ENCODE data around the gene ALDOB. TPM values are rescaled to one million over a fixed set of nuclear protein-coding genes. Genes with fewer than 3 reads are reported as not detected.

The ALDOB gene
- total and polyA plus RNA-seq, 2 of the 13 experiments (the other 11 are each of a cell fraction or from before 2014, with no cell fraction given) = 0.29 to 0.97 TPM

DNA sequence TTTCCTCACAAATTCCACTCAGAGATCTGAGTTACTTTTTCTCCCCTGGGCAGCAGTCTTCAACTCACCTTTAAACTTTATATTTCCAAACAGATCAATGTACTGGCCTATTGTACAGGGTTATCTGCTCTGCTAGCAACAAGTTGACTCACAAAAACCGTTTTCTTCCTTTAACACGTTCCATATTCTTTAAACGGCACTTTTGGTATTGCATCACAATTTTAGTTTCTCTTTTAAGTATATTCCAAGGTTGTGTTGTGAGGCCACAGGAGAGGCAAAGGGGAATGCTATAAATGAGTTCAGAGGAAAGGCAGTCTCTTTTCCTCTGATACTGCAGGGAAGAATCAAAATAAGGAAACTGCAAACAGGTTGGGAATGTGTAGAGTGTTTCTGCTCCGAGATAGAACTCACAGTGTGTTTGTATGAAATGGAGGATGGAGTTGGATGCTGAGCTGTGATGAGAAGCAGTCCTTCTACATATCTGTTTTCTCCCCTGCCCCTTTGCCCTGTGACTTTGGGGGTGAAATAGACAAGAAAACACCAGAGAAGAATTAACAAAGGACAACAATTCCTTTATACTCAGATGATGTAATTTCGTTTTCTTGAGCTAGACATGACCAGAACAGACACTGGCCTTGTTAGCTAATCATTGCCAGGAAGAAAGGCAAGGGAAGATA is 9.9 kb upstream of the ALDOB start (continued):
- TF ChIP-seq, protein P1, sequence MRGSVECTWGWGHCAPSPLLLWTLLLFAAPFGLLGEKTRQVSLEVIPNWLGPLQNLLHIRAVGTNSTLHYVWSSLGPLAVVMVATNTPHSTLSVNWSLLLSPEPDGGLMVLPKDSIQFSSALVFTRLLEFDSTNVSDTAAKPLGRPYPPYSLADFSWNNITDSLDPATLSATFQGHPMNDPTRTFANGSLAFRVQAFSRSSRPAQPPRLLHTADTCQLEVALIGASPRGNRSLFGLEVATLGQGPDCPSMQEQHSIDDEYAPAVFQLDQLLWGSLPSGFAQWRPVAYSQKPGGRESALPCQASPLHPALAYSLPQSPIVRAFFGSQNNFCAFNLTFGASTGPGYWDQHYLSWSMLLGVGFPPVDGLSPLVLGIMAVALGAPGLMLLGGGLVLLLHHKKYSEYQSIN (CRISPR knock-in tag; IDR thresholded peaks at IDR 0.05; ENCODE audit: borderline replicate concordance) = no peak
- TF ChIP-seq HNF1B (CRISPR knock-in tag; IDR thresholded peaks at IDR 0.05) = peak; percentile 56; the same call in 1 of the 2 replicates
- TF ChIP-seq KLF15 (CRISPR knock-in tag; IDR thresholded peaks at IDR 0.05; ENCODE audit: borderline replicate concordance) = no peak
- TF ChIP-seq PHB2 (IDR thresholded peaks at IDR 0.05; ENCODE audit: partially characterized antibody) = no peak
- TF ChIP-seq RFXAP (CRISPR knock-in tag; IDR thresholded peaks at IDR 0.05; ENCODE audit: borderline replicate concordance) = 0 out of 2 replicates have a peak, but pooled peaks have one; percentile 25
- TF ChIP-seq SP2 (CRISPR knock-in tag; IDR thresholded peaks at IDR 0.05) = no peak
- TF ChIP-seq ELK4 (CRISPR knock-in tag; IDR thresholded peaks at IDR 0.05; ENCODE audit: borderline replicate concordance) = no peak
- no peak for TF ChIP-seq AHR (CRISPR knock-in tag; IDR thresholded peaks at IDR 0.05)
- peak; percentile 78 for TF ChIP-seq HNF4A (CRISPR knock-in tag; IDR thresholded peaks at IDR 0.05)
- TF ChIP-seq ZNF839 (CRISPR knock-in tag; IDR thresholded peaks at IDR 0.05; ENCODE audit: borderline replicate concordance) = no peak
- TF ChIP-seq ZNF468 (CRISPR knock-in tag; IDR thresholded peaks at IDR 0.05) = no peak
- TF ChIP-seq MEIS1 (CRISPR knock-in tag; IDR thresholded peaks at IDR 0.05; ENCODE audit: borderline replicate concordance) = no peak
- no peak for TF ChIP-seq SMYD3 (CRISPR knock-in tag; IDR thresholded peaks at IDR 0.05)
- TF ChIP-seq BRCA1 (CRISPR knock-in tag; IDR thresholded peaks at IDR 0.05) = 0 out of 2 replicates have a peak, but pooled peaks have one; percentile 50
- TF ChIP-seq ZNF354B (CRISPR knock-in tag; IDR thresholded peaks at IDR 0.05) = no peak
- no peak for TF ChIP-seq ZNF619 (CRISPR knock-in tag; IDR thresholded peaks at IDR 0.05)
- no peak for TF ChIP-seq KDM1A (CRISPR knock-in tag; IDR thresholded peaks at IDR 0.05)
- TF ChIP-seq RBAK (CRISPR knock-in tag; IDR thresholded peaks at IDR 0.05) = no peak
- TF ChIP-seq GATAD1 (CRISPR knock-in tag; IDR thresholded peaks at IDR 0.05) = peak; percentile 10; the same call in 1 of the 2 replicates
- TF ChIP-seq ZNF567 (CRISPR knock-in tag; IDR thresholded peaks at IDR 0.05; ENCODE audit: borderline replicate concordance) = no peak
- TF ChIP-seq, protein P2, sequence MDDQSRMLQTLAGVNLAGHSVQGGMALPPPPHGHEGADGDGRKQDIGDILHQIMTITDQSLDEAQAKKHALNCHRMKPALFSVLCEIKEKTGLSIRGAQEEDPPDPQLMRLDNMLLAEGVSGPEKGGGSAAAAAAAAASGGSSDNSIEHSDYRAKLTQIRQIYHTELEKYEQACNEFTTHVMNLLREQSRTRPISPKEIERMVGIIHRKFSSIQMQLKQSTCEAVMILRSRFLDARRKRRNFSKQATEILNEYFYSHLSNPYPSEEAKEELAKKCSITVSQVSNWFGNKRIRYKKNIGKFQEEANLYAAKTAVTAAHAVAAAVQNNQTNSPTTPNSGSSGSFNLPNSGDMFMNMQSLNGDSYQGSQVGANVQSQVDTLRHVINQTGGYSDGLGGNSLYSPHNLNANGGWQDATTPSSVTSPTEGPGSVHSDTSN (CRISPR knock-in tag; IDR thresholded peaks at IDR 0.05; ENCODE audit: borderline replicate concordance) = no peak
- TF ChIP-seq ZNF746 (CRISPR knock-in tag; IDR thresholded peaks at IDR 0.05) = no peak; the same call in 1 of the 2 replicates
- no peak for TF ChIP-seq DMTF1 (CRISPR knock-in tag; IDR thresholded peaks at IDR 0.05)
